ENCODE results near the gene CD63.

CD63 gene

DNA sequence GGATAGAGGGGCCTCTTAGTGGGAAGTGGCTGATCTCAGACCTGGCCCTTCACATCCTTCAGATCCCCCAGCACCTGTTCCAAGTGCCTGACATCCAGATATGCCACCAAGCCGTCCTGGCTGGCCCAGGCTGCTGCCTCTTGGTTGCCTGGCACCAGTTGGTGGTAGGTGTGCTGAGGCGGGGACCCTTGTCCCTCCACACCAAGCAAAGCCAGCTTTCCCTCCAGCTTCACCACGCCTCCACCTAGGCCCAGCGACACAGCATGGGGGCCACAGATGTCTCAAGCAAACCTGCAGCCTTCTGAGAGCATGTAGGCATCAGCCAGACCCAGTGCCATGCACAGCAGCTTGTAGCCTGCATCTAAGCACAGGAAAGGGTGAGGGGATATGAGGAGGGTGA lies 3.5 kb upstream of the CD63 start:
- DNase-seq (ENCODE audit: low spot score) (no peak), ATAC-seq (ENCODE audit: low read depth) (no peak)
- no peak overlapping the region for H3K4me3 ChIP-seq (ENCODE audit: severe bottlenecking)
- H3K4me1 ChIP-seq (ENCODE audit: insufficient read depth, poor library complexity, severe bottlenecking) = peaks cover 6% of the 10 kb centered on the region
- H3K36me3 ChIP-seq (ENCODE audit: low read depth) = peaks cover 2% of the 10 kb centered on the region
- TF ChIP-seq, protein P1, sequence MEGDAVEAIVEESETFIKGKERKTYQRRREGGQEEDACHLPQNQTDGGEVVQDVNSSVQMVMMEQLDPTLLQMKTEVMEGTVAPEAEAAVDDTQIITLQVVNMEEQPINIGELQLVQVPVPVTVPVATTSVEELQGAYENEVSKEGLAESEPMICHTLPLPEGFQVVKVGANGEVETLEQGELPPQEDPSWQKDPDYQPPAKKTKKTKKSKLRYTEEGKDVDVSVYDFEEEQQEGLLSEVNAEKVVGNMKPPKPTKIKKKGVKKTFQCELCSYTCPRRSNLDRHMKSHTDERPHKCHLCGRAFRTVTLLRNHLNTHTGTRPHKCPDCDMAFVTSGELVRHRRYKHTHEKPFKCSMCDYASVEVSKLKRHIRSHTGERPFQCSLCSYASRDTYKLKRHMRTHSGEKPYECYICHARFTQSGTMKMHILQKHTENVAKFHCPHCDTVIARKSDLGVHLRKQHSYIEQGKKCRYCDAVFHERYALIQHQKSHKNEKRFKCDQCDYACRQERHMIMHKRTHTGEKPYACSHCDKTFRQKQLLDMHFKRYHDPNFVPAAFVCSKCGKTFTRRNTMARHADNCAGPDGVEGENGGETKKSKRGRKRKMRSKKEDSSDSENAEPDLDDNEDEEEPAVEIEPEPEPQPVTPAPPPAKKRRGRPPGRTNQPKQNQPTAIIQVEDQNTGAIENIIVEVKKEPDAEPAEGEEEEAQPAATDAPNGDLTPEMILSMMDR (IDR thresholded peaks at IDR 0.05; ENCODE audit: poor library complexity, severe bottlenecking) = no peak
- H3K27ac ChIP-seq (ENCODE audit: poor library complexity, severe bottlenecking) = no peak overlapping the region
- H3K9me3 ChIP-seq (ENCODE audit: severe bottlenecking) = no peaks in the 10 kb centered on the region
- no peaks in the 10 kb centered on the region for H3K27me3 ChIP-seq (ENCODE audit: insufficient read depth, poor library complexity, severe bottlenecking)

GRCh38 chr12:55729819-55730818 lies 1.3 kb upstream of the CD63 start:
- peaks cover 24% of the 10 kb centered on the region for H3K36me3 ChIP-seq (ENCODE audit: low read depth)
- H3K4me1 ChIP-seq (ENCODE audit: insufficient read depth, poor library complexity, severe bottlenecking) = peaks cover 14% of the 10 kb centered on the region
- DNase-seq (ENCODE audit: low spot score) = no peak
- TF ChIP-seq, protein P1 (IDR thresholded peaks at IDR 0.05; ENCODE audit: poor library complexity, severe bottlenecking) = peak; percentile 25
- peak; percentile 32 for ATAC-seq (ENCODE audit: low read depth)
- H3K27ac ChIP-seq (ENCODE audit: poor library complexity, severe bottlenecking) = peak overlapping the region; percentile 95
- H3K9me3 ChIP-seq (ENCODE audit: severe bottlenecking) = no peaks in the 10 kb centered on the region
- H3K27me3 ChIP-seq (ENCODE audit: insufficient read depth, poor library complexity, severe bottlenecking) = no peaks in the 10 kb centered on the region
- peak overlapping the region; percentile 74 for H3K4me3 ChIP-seq (ENCODE audit: severe bottlenecking)

DNA sequence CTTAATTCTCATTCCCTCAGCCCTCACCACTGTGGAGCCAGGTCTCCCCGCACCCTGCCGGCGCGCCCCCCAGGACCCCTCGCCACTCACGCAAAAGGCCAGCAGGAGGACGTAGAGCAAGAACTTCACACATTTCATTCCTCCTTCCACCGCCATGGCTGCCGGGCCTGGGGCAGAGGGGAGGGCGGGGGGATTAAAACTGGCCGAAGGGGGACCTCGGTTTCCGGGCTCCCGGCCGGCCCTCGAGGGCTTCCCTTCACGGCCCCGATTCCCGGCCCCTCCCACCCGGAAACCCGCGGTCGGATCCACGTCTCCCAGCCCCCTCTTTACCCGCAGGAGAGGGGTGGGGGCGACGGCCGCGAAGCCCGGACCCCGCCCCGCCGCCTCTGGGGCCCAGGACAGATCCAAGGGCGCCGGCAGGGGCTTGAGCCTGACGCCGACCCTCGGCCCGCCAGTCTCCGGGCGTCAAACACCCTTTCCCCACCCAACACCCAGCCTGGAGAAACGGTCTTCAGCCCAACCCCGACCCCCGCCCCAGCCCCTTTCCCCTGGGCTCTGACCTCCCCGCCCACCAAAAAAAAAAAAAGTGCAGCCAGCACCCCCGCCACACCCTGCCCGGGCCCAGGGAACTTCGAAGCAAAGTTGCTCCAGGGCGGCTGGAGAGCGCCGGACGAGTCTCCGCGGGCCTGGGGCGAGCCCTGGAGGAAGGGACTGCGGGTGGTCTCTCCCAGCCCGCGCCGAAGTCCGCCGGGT lies 447 bp downstream of the CD63 start:
- no peaks in the 10 kb centered on the region for H3K9me3 ChIP-seq (ENCODE audit: severe bottlenecking)
- H3K36me3 ChIP-seq (ENCODE audit: low read depth) = peaks cover 39% of the 10 kb centered on the region
- DNase-seq (ENCODE audit: low spot score) (no peak), ATAC-seq (ENCODE audit: low read depth) (peak; percentile 4)
- H3K27me3 ChIP-seq (ENCODE audit: insufficient read depth, poor library complexity, severe bottlenecking) = no peaks in the 10 kb centered on the region
- TF ChIP-seq, protein P1 (IDR thresholded peaks at IDR 0.05; ENCODE audit: poor library complexity, severe bottlenecking) = no peak
- peak overlapping the region; percentile 95 for H3K27ac ChIP-seq (ENCODE audit: poor library complexity, severe bottlenecking)
- H3K4me3 ChIP-seq (ENCODE audit: severe bottlenecking) = peak overlapping the region; percentile 74
- peaks cover 14% of the 10 kb centered on the region for H3K4me1 ChIP-seq (ENCODE audit: insufficient read depth, poor library complexity, severe bottlenecking)

- ATAC-seq (ENCODE audit: low read depth) = no peak
- peaks cover 39% of the 10 kb centered on the region for H3K36me3 ChIP-seq (ENCODE audit: low read depth)
- peak overlapping the region; percentile 74 for H3K4me3 ChIP-seq (ENCODE audit: severe bottlenecking)
- peaks cover 14% of the 10 kb centered on the region for H3K4me1 ChIP-seq (ENCODE audit: insufficient read depth, poor library complexity, severe bottlenecking)
- H3K9me3 ChIP-seq (ENCODE audit: severe bottlenecking) = no peaks in the 10 kb centered on the region
- no peak for DNase-seq (ENCODE audit: low spot score)
- peak overlapping the region; percentile 95 for H3K27ac ChIP-seq (ENCODE audit: poor library complexity, severe bottlenecking)
- H3K27me3 ChIP-seq (ENCODE audit: insufficient read depth, poor library complexity, severe bottlenecking) = no peaks in the 10 kb centered on the region
- TF ChIP-seq, protein P1 (IDR thresholded peaks at IDR 0.05; ENCODE audit: poor library complexity, severe bottlenecking) = no peak
These were observed 1.1 kb downstream of the CD63 start for GRCh38 chr12:55727643-55728185.

Measured in RWPE2 (cell line).